ENCODE results near the gene ALPL. TPM values are rescaled to one million over a fixed set of nuclear protein-coding genes. Genes with fewer than 3 reads are reported as not detected.
"Not testable (repeated sequence)": the region's sequence is repeated elsewhere in the genome, so short reads cannot be mapped to it uniquely, and the experiment has no call there.

ALPL gene
- total RNA-seq, 2 experiments from 2014 or later: not detected

GRCh38 chr1:21565285-21565684 lies 56.1 kb downstream of the ALPL start:
- H3K4me3 Mint-ChIP-seq: no peak overlapping the region

DNA sequence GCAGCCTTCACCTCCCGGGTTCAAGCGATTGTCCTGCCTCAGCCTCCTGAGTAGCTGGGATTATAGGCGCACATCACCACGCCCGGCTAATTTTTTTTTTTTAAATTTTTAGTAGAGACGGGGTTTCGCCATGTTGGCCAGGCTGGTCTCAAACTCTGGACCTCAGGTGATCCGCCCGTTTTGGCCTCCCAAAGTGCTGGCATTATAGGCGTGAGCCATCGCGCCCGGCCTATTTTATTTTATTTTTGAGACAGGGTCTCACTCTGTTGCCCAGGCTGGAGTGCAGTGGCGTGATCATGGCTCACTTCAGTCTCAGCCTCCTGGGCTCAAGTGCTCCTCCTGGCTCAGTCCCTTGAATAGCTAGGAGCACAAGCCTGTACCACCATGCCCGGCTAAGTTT lies 57.1 kb downstream of the ALPL start:
- H3K27me3 Mint-ChIP-seq; ATAC-seq; H3K9me3 Mint-ChIP-seq; H3K27ac Mint-ChIP-seq; H3K4me1 Mint-ChIP-seq (ENCODE audit: low read depth); CTCF ChIA-PET; H3K4me3 Mint-ChIP-seq; DNase-seq; POLR2A ChIA-PET; intact Hi-C loops (cut with micrococcal nuclease); H3K36me3 Mint-ChIP-seq (ENCODE audit: low read depth): not testable (repeated sequence)

More at GRCh38 chr1:21565285-21565684, 56.1 kb downstream of the ALPL start:
- intact Hi-C loops (cut with micrococcal nuclease): no loop called here
- DNase-seq: no peak
- Mint-ChIP-seq H3K27me3 (no peaks in the 10 kb centered on the region), H3K4me1 (ENCODE audit: low read depth) (no peaks in the 10 kb centered on the region), H3K36me3 (ENCODE audit: low read depth) (no peaks in the 10 kb centered on the region), H3K9me3 (no peaks in the 10 kb centered on the region), H3K27ac (no peak overlapping the region)
- CTCF ChIA-PET: no interaction called here
- POLR2A ChIA-PET: no interaction called here
- no peak for ATAC-seq
- TF ChIP-seq CTCF (IDR thresholded peaks at IDR 0.05): no peak

GRCh38 chr1:21567241-21568005 lies 58.2 kb downstream of the ALPL start:
- DNase-seq (no peak), ATAC-seq (no peak)
- H3K9me3 Mint-ChIP-seq: no peaks in the 10 kb centered on the region
- H3K27ac Mint-ChIP-seq: no peak overlapping the region
- TF ChIP-seq CTCF (IDR thresholded peaks at IDR 0.05): no peak
- ChIA-PET CTCF (no interaction called here), POLR2A (no interaction called here)
- peaks cover 2% of the 10 kb centered on the region for H3K27me3 Mint-ChIP-seq
- no peaks in the 10 kb centered on the region for H3K4me1 Mint-ChIP-seq (ENCODE audit: low read depth)
- intact Hi-C loops (cut with micrococcal nuclease): no loop called here
- H3K4me3 Mint-ChIP-seq: no peak overlapping the region
- no peaks in the 10 kb centered on the region for H3K36me3 Mint-ChIP-seq (ENCODE audit: low read depth)

DNA sequence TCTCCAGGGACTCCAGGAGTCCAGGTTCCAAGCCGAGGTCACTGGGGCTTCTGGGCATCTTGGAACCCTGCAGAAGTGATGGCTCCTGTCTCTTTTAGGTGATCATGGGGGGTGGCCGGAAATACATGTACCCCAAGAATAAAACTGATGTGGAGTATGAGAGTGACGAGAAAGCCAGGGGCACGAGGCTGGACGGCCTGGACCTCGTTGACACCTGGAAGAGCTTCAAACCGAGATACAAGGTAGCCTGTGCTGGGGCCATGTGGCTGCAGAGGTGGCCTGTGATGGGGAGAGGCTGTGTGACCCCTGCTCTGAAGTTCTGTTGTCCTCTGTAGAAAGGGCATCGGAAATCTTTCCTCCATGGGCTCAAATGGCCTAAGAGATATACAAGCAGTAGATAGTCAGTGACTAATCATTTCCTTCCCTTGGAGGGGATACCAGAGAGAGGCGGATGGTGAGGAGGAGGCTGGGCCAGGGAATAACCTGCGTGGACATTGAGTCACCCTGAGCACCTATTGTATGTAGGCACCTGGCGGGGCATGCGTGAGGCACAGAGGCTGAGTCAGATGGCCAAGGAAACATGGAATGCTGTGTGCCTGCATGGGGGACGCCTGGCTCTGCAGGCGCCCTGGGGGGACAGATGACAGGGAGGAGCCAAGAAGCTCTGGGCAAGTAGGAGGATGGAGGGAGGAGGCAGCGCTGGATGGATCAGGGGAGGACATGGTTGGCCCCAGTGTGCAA lies 59.0 kb downstream of the ALPL start:
- Mint-ChIP-seq H3K4me1 (ENCODE audit: low read depth) (no peaks in the 10 kb centered on the region), H3K27ac (no peak overlapping the region), H3K9me3 (no peaks in the 10 kb centered on the region), H3K27me3 (peaks cover 2% of the 10 kb centered on the region), H3K4me3 (no peak overlapping the region), H3K36me3 (ENCODE audit: low read depth) (no peaks in the 10 kb centered on the region)
- no peak for ATAC-seq
- ChIA-PET POLR2A (no interaction called here), CTCF (no interaction called here)
- DNase-seq: no peak
- intact Hi-C loops (cut with micrococcal nuclease): no loop called here
- TF ChIP-seq CTCF (IDR thresholded peaks at IDR 0.05): no peak

DNA sequence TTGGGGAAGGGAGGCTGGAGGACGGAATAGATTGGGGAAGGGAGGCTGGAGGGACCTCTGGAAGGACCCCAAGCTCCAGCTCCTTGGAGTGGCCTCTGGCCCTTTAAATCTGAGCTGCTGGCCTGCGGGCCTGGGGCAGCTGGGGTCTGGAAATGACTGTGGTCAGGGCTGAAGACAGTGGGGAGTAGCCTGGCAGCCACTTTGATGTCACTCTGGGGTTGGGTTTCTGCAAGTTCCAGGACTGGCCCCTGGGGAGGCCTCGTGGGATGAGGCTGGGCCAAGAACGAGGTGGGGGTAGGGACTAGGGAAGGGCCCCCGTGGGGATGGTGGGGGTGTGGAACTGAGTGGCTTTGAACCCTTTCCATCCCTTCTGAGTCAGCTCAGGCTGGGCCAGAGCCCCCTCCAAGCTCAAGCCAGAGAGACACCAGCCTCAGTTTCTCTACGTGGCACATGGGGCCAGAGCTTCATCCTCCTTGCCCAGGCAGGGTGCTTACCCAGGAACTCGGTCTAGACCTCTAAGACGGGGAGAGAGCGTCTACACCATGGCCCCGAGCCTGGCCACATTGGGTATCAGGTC lies 59.7 kb downstream of the ALPL start:
- no peak for DNase-seq

More for the DNA sequence above, 59.7 kb downstream of the ALPL start:
- Mint-ChIP-seq H3K36me3 (ENCODE audit: low read depth) (no peaks in the 10 kb centered on the region), H3K27ac (no peak overlapping the region), H3K4me1 (ENCODE audit: low read depth) (no peaks in the 10 kb centered on the region), H3K9me3 (no peaks in the 10 kb centered on the region), H3K4me3 (no peak overlapping the region), H3K27me3 (peaks cover 2% of the 10 kb centered on the region)
- CTCF ChIA-PET: no interaction called here
- intact Hi-C loops (cut with micrococcal nuclease): no loop called here
- POLR2A ChIA-PET: no interaction called here
- no peak for TF ChIP-seq CTCF (IDR thresholded peaks at IDR 0.05)
- no peak for ATAC-seq
